ENCODE results near the gene GOLGA6L9. TPM values are rescaled to one million over a fixed set of nuclear protein-coding genes. Genes with fewer than 3 reads are reported as not detected.
A peak's percentile ranks its signal among the peaks of the same experiment; 100 is the strongest.
"Not testable (repeated sequence)": the region's sequence is repeated elsewhere in the genome, so short reads cannot be mapped to it uniquely, and the experiment has no call there.

Gene GOLGA6L9, protein sequence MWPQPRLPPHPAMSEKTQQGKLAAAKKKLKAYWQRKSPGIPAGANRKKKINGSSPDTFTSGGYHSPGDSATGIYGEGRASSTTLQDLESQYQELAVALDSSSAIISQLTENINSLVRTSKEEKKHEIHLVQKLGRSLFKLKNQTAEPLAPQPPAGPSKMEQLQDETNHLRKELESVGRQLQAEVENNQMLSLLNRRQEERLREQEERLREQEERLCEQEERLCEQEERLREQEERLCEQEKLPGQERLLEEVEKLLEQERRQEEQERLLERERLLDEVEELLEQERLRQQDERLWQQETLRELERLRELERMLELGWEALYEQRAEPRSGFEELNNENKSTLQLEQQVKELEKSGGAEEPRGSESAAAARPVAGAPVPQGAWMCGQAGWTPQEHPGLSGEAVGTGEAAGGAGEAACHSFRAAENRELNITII
- total RNA-seq = 2.6 and 2.8 TPM in 2 replicates
- long read RNA-seq, full-length matches to known transcripts = 1 of 3 reads
- long read RNA-seq, partial matches to known transcripts = 2 of 3 reads
- long read RNA-seq, other reads (novel, unspliced or antisense) = 0 of 3 reads

GRCh38 chr15:82429693-82430092 is at the start of gene GOLGA6L9:
Gene GOLGA6L9 (plus strand): TSS chr15:82429816. CDS start chr15:82430080, 264 bp downstream.
- H3K4me3 Mint-ChIP-seq (ENCODE audit: unreplicated experiment); H3K36me3 Mint-ChIP-seq (ENCODE audit: unreplicated experiment); H3K27me3 Mint-ChIP-seq (ENCODE audit: unreplicated experiment); DNase-seq (ENCODE audit: extremely low spot score, unreplicated experiment); H3K9me3 Mint-ChIP-seq (ENCODE audit: unreplicated experiment); H3K4me1 Mint-ChIP-seq (ENCODE audit: unreplicated experiment); H3K27ac Mint-ChIP-seq (ENCODE audit: unreplicated experiment): not testable (repeated sequence)

DNA sequence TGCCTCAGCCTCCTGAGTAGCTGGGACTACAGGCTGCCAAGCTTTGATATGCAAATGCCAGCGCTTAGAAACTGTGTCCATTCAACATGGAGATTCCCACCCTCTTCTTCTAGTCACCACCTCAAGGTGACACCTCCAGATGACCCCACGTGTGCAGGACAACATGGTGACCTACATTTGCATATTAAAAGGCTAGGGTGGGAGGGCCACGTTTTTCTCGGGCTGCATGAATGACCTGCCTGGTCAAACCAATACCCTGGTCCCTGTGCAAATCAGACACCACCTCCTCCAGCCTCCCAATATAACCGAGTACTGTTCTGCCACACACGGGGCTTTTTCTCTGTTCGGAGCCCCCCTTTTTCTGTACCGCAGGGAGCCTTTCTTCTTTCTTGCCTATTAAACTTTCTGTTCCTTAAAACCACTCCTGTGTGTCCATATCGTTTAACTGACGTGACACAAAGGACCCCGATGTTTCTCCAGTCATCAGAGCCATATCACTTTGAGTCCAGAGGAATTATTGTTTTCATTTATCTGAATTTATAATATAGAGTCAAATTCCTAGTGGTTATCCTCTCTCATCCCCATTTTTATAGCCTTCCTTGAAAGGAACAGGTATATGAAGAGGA is 48.2 kb upstream of the GOLGA6L9 start:
- H3K9me3 Mint-ChIP-seq (ENCODE audit: unreplicated experiment); H3K27ac Mint-ChIP-seq (ENCODE audit: unreplicated experiment); H3K4me1 Mint-ChIP-seq (ENCODE audit: unreplicated experiment); H3K36me3 Mint-ChIP-seq (ENCODE audit: unreplicated experiment); H3K4me3 Mint-ChIP-seq (ENCODE audit: unreplicated experiment); DNase-seq (ENCODE audit: extremely low spot score, unreplicated experiment); H3K27me3 Mint-ChIP-seq (ENCODE audit: unreplicated experiment): not testable (repeated sequence)

DNA sequence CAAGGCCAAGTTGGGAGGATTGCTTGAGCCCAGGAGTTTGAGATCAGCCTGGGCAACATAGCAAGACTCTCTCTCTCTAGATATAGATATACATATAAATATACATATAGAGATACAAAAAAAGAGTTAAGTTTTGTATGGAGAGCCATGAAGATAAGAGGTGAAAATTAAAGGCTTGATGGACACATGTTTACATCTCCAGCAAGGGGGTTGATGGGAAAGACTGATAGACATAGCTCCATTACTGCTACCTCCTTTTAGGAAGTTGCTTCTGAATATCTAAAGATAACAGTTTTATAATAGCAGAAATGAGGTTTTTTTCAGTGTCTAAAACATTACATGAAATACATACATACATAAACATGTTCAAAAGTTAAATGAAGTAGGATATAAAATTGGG is 42.4 kb upstream of the GOLGA6L9 start:
- H3K9me3 Mint-ChIP-seq (ENCODE audit: unreplicated experiment); H3K27me3 Mint-ChIP-seq (ENCODE audit: unreplicated experiment); H3K36me3 Mint-ChIP-seq (ENCODE audit: unreplicated experiment); DNase-seq (ENCODE audit: extremely low spot score, unreplicated experiment); H3K4me3 Mint-ChIP-seq (ENCODE audit: unreplicated experiment); H3K4me1 Mint-ChIP-seq (ENCODE audit: unreplicated experiment); H3K27ac Mint-ChIP-seq (ENCODE audit: unreplicated experiment): not testable (repeated sequence)

- H3K4me3 Mint-ChIP-seq (ENCODE audit: unreplicated experiment); H3K27ac Mint-ChIP-seq (ENCODE audit: unreplicated experiment); DNase-seq (ENCODE audit: extremely low spot score, unreplicated experiment); H3K27me3 Mint-ChIP-seq (ENCODE audit: unreplicated experiment); H3K36me3 Mint-ChIP-seq (ENCODE audit: unreplicated experiment); H3K4me1 Mint-ChIP-seq (ENCODE audit: unreplicated experiment); H3K9me3 Mint-ChIP-seq (ENCODE audit: unreplicated experiment): not testable (repeated sequence)
These were observed 39.5 kb upstream of the GOLGA6L9 start for GRCh38 chr15:82390152-82390551.

GRCh38 chr15:82392077-82392476 is 37.5 kb upstream of the GOLGA6L9 start:
- H3K4me3 Mint-ChIP-seq (ENCODE audit: unreplicated experiment); DNase-seq (ENCODE audit: extremely low spot score, unreplicated experiment): not testable (repeated sequence)
- H3K4me1 Mint-ChIP-seq (ENCODE audit: unreplicated experiment) = peaks cover 16% of the 10 kb centered on the region

DNA sequence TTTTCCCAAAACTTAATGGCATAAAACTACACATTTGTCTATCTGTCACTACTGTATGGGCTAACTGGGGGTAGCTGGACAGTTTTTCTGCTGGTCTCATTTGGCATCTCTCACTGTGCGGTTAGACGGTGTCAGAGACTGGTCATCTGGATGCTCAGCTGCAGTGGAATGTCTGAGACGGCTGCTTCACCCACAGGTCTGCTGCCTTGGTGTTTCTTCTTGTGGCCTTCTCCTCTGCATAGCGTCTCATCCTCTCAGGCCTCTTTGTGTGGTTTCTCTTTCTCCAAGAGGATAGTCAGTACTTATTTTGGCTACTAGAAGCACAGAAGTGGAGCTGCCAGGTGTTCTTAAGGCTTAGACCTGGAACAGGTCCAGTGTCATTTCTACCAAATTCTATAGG is 35.9 kb upstream of the GOLGA6L9 start:
- no peak for DNase-seq (ENCODE audit: extremely low spot score, unreplicated experiment)
- Mint-ChIP-seq H3K27ac (ENCODE audit: unreplicated experiment) (no peak overlapping the region), H3K9me3 (ENCODE audit: unreplicated experiment) (peaks cover 3% of the 10 kb centered on the region), H3K36me3 (ENCODE audit: unreplicated experiment) (peaks cover 5% of the 10 kb centered on the region), H3K4me3 (ENCODE audit: unreplicated experiment) (no peak overlapping the region), H3K4me1 (ENCODE audit: unreplicated experiment) (peaks cover 18% of the 10 kb centered on the region), H3K27me3 (ENCODE audit: unreplicated experiment) (no peaks in the 10 kb centered on the region)
- TF ChIP-seq CTCF (IDR thresholded peaks at IDR 0.05) = no peak

More at GRCh38 chr15:82392077-82392476, 37.5 kb upstream of the GOLGA6L9 start:
- H3K36me3 Mint-ChIP-seq (ENCODE audit: unreplicated experiment); H3K9me3 Mint-ChIP-seq (ENCODE audit: unreplicated experiment); H3K27me3 Mint-ChIP-seq (ENCODE audit: unreplicated experiment); H3K27ac Mint-ChIP-seq (ENCODE audit: unreplicated experiment): not testable (repeated sequence)

DNA sequence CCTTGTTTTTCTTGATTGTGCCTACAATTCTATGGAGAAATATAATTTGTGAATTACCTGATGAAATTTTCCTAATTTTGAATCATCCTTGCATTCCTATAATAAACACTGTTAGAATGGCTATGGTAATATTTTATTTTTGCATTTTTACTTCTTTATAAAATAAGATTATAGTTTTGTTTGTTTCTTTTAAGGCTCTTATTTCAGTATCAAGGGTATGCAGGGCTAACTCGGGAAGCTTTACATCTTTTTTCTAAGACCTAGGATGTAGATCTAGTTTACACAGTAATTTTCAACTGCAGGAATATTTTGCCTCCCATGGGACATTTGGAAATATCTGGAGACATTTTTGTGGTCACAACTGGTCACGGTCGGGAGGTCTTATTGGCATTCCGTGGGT is 33.8 kb upstream of the GOLGA6L9 start:
- not testable (repeated sequence) for H3K36me3 Mint-ChIP-seq (ENCODE audit: unreplicated experiment); H3K9me3 Mint-ChIP-seq (ENCODE audit: unreplicated experiment); DNase-seq (ENCODE audit: extremely low spot score, unreplicated experiment); H3K4me3 Mint-ChIP-seq (ENCODE audit: unreplicated experiment); H3K27me3 Mint-ChIP-seq (ENCODE audit: unreplicated experiment)
- peak overlapping the region; percentile 23 for H3K27ac Mint-ChIP-seq (ENCODE audit: unreplicated experiment)
- H3K4me1 Mint-ChIP-seq (ENCODE audit: unreplicated experiment) = peaks cover 20% of the 10 kb centered on the region

GRCh38 chr15:82397817-82398216 is 31.8 kb upstream of the GOLGA6L9 start:
- no peak for TF ChIP-seq CTCF (IDR thresholded peaks at IDR 0.05)
- no peak overlapping the region for H3K27ac Mint-ChIP-seq (ENCODE audit: unreplicated experiment)

More at GRCh38 chr15:82397817-82398216, 31.8 kb upstream of the GOLGA6L9 start:
- Mint-ChIP-seq H3K4me3 (ENCODE audit: unreplicated experiment) (no peak overlapping the region), H3K36me3 (ENCODE audit: unreplicated experiment) (peaks cover 5% of the 10 kb centered on the region), H3K4me1 (ENCODE audit: unreplicated experiment) (peaks cover 20% of the 10 kb centered on the region), H3K9me3 (ENCODE audit: unreplicated experiment) (peaks cover 3% of the 10 kb centered on the region), H3K27me3 (ENCODE audit: unreplicated experiment) (no peaks in the 10 kb centered on the region)
- no peak for DNase-seq (ENCODE audit: extremely low spot score, unreplicated experiment)
